ENCODE data around the gene STK33.

- TF ChIP-seq EZH2 (IDR thresholded peaks at IDR 0.05; ENCODE audit: low read length, missing control alignments) (no peak), CTCF (conservative IDR thresholded peaks at IDR 0.05 in 1 of 2, IDR thresholded peaks at IDR 0.05 in 1 of 2; ENCODE audit: low read depth in 1 of 2, low read length in 2 of 2) (no peak)
Observed at GRCh38 chr11:8587915-8588314, 6.1 kb downstream of the STK33 start.
